GM18870 (cell line): Measurements from ENCODE around the gene TEKT3.

Source experiments
- ATAC-seq: cut with Tn5 transposase; IDR thresholded peaks from one replicate; pipeline ENCODE4 v1.9.1; 2021; ENCODE audit warnings: moderate library complexity; ENCODE audit not compliant: unreplicated experiment

The TEKT3 gene

DNA sequence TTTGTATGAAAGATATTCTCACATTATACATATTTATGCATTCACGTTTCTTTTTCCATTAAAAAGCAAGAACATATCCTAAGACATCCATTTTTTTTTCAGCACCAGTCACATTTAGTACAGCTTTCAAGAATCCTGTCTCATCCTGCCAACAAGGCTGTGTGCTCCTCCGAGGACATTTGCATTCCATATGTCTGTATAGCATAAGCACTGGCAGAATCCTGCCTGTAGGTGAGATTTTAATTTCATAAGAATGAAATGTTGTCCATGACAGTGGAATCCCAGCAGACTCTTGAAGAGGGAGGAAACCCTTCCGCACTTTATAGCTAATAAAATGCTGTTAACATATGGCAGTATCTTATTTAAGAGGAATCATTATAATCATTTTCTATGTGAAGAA, 73.4 kb downstream of the TEKT3 start:
- no peak for ATAC-seq

DNA sequence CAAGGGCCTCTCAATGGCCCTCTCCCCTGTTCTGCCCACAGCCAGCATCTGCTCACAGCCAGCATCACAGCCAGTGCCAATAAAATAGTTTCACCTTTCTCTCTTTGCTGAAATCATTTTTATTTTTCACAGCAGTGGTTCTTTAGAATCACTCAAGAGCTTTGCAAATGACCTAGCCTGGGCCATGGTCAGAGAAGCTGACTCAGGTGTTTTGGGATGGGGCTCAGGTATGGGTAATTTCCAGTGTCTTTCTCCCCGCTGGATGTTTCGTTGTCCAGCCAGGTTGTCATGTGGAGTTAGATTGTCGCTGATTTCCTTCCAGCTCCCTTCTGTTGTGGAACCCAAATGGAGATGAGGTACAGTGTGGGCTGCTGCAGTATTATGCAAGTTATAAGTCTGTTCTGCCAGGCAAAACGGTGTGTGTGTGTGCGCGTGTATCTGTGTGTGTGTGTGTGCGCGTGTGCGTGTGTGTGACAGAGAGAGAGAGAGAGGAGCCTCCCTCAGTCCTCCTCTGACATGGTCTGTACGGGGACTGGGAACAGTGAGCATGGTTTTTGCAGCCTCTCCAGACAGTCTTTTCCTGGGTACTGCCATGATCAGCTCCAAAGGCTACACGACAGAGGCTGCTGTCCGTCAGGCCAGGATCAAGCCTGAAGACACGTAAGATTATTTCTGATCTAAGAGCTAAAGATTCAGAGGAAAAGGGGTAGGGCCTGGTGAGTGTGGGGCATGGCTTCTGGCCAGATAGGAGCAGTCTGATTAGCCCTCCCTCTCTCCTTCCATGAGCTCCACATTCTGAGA, 74.9 kb downstream of the TEKT3 start:
- no peak for ATAC-seq

DNA sequence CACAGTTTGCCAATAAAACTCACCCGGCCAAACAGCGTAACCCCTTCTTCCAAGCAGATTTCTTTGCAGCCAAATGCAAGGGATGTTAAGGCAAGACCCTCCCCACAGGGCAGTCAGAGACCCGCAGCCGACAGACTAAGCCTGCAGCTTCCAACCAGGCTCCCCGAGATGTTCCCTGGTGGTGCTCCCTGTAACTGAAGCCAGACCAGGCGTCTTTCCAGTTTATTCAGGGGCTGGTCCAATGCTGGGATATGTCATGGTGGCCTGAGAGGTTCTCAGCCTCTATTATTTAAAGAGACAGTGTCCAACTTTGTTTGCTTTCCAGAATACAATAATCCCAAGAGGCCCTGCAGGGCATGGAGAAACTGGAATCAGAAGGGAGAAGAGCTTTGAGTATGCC, 76.3 kb downstream of the TEKT3 start, which contains the start of gene PMP22:
TSS of gene PMP22 (minus strand) at position 196 of the 400 bp plus-strand sequence. CDS start 4,599 bp downstream, outside the sequence.
- no peak for ATAC-seq

DNA sequence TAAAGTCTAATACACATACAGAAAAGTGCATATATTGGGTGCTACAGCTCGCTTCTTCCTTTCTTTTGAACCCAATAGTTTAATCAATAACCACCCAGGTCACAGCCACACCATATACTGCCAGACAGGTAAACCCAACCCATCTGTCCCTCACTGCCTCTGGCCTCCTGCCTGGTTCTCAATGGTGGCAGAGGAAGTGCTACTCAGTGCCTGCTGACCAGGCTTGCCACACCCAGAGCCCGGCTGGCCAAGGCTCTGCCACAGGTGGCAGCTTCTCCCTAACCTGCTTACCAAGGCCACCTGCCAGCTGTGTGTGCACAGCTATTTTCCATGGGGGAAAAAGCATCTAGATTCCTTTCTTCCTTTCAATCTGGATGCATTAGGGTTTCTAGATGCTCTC, 76.9 kb downstream of the TEKT3 start:
- ATAC-seq, result no peak

DNA sequence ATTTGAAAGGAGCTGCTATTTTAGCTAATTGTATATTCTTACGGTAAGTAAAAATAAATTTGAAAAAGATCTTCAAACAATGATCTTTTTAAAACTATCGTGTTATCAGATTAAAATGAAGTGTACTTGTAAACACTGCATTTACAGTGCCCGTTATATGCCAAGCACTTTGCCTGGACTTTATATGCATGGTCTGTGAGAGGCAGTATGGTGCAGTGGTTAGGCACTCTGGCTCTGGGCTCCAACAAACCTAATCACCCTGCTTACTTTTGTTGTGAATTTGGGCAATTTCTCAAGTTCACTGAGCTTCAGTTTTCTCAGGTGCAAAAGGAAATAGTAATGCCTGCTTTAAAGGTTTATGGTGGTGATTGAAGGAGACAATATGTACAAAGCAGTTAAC, 77.7 kb downstream of the TEKT3 start:
- ATAC-seq, result no peak

DNA sequence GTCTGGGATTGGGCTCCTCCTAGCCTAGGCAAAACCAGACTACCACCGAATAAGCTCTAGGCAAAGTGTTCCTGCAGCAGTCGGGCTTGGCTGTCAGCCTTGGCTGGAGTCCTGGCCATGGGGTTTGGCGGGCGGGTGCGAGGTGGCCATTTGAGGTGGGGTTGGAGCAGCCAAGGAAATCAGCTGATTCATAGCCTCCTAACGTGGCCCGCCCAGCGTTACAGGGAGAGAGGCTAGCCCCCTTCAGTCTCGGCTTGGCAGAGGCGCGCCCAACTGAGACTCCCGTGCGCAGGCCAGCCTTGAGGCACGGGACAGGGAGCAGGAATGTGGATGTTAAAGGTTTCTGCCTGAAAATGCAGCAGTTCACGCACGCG, 78.2 kb downstream of the TEKT3 start:
- no peak for ATAC-seq

GRCh38 chr17:15262291-15263205, 78.8 kb downstream of the TEKT3 start:
- no peak for ATAC-seq

DNA sequence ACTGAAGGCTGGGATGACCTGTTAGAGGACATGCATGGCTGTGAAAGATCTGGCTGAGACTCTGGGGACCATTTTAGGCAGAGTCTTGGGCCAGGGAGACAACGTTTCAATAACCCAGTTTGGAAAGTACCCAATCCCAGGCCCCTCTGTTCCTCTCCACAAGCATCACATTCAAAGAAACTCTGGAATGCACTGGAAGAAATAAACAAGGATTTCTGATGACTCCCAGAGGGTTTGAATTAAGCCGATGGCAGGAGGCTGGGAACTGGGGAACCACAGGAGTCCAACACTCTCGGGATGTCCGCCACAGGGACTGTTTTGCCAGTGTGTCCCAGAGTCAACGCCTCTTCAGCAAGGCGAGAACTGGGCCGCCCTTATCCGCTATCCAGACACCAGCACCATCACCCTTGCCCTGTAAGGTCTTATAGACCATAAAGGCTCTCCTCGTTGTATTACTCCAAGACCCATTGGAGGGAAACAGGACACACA, 79.6 kb downstream of the TEKT3 start:
- no peak for ATAC-seq

GRCh38 chr17:15261258-15261801, 80.1 kb downstream of the TEKT3 start:
- ATAC-seq, result no peak

- ATAC-seq, result no peak
These were observed 80.8 kb downstream of the TEKT3 start for GRCh38 chr17:15260376-15261257.

DNA sequence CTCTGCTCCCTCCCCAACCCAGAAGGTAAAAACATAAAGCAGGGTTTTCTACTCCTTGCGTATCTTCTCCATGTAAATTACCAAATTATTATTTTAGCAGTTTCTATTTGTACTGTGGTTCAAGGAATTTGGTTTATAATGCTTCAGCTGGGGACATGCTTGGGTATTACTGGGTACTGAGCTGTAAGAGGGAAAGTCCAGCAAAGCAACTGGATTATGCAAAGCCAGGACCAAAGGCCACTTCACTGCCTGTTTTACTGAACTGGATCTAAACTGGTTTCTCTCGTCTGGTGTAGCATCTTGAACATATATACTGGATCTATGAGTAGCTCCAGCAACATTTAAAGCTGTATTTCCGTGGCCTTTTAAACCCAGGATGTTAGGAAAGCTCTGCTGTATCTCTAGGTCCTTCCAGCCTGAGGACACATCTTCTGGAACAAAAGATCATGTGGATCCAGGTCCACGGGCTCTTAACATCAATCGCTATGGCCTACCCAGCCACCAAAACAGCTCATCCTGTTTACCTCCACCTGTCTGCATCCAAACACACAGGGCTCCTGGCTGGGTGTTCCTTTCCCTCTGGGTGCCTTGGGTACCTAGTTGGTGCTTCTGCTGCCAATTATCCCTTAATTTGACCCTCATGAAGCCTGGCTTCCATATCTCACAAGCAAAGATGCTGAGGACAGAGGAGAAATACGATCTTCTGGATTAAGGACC, 83.4 kb downstream of the TEKT3 start:
- no peak for ATAC-seq

DNA sequence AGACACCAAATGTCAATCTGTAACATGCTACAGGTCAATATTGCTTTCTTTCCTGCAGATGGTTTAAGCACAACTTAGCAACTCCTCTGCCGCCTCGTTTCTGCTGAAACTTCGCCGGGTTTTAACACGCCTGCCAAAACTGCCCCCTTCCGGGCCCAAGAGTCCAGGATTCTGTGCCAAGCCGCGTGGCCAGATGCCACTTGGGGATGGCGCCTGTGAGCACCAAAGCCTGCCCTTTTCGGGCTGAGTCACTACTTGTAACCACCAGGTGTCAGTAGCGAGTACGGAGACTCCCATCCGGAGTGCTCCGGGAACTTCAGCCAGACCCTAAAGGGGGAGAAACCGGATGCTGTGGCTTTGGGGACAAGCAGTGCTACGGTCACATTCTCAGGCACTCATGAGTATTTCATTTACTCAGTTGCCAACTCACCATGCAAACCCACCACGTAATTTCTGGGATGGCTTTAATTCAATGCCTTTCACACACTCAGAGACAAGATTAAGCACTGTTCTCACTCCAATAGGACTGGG, 84.1 kb downstream of the TEKT3 start:
- ATAC-seq, result no peak

GRCh38 chr17:15256689-15257088, 84.7 kb downstream of the TEKT3 start:
- ATAC-seq, result no peak

DNA sequence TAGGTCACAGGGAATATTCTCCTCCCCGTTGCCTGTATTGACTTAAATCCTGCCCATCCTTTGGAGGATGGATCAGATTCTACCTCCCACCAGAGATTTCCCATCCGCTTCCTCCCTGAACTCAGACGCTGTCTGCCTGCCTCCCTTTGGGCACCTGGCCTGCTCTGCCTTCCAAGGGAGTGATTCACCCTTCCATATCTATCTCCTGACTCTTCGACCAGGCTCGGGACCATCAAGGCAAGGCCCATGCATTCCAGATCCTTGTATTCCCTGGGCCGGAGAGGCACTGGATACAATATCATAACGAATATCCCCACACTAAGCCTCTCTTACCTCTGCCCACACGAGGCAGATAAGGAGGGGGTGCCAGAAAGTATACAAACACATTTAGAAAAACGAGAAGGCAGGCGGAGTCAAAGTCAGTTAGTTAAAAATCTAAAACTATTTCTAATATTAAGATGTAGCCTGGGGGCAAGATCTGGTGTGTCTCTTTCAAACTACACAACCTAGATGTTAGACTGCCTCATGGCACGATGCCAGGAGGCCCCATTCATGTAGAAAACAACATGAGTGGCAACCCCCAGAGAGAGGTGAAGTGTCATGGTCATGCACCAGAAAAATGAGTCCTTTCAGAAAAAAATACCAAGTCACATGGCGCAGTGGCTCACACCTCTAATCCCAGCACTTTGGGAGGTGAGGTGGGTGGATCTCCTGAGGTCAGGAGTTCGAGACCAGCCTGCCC, 85.5 kb downstream of the TEKT3 start:
- ATAC-seq, result no peak
